IMR-90 (cell line): ENCODE measurements around the gene MPP1. TPM values are rescaled to one million over a fixed set of nuclear protein-coding genes. Genes with fewer than 3 reads are reported as not detected.

Experiments
- ATAC-seq: fragments of 200-7000 bp; cut with Tn5 transposase; 2 replicates; pipeline ENCODE4 v1.9.1; 2020; ENCODE audit warnings: low read depth, mild to moderate bottlenecking, moderate library complexity
- BruUV-seq: library from RNA; stranded (reverse); fragments of 400-500 nt; replicated peaks from 2 replicates; lab custom pipeline; 2021; lab: Mats Ljungman, UMichigan
- CTCF ChIA-PET: fragments of 300-600 bp; formaldehyde crosslinking; extraction: SDS; loops from one replicate; lab custom pipeline; 2021; ENCODE audit warnings: antibody characterized with exemption; lab: Yijun Ruan, JAX
- POLR2A ChIA-PET: fragments of 300-600 bp; sonication (Branson Sonifier 250); formaldehyde crosslinking; loops from one replicate; lab custom pipeline; 2022; ENCODE audit warnings: antibody characterized with exemption; ENCODE audit not compliant: unreplicated experiment; lab: Charles Lee
- DNase-seq: peaks from one replicate; pipeline ENCODE4 v3.0.0; 2013
- H2AFZ ChIP-seq: replicated peaks from 2 replicates; pipeline ENCODE3; 2013; ENCODE audit warnings: low read length, mild to moderate bottlenecking; ENCODE audit not compliant: poor library complexity
- H2AK5ac ChIP-seq: 2 replicates; pipeline ENCODE4 v1.6.1; 2013; ENCODE audit warnings: low read depth, low read length, inconsistent platforms
- H2AK9ac ChIP-seq: replicated peaks from 2 replicates; pipeline ENCODE3; 2013; ENCODE audit warnings: mild to moderate bottlenecking, low read depth, low read length, moderate library complexity; ENCODE audit not compliant: poor library complexity
- H2BK120ac ChIP-seq: 2 replicates; pipeline ENCODE4 v1.6.1; 2013; ENCODE audit warnings: low read depth, low read length, inconsistent platforms
- H2BK15ac ChIP-seq: 3 replicates; pipeline ENCODE4 v1.6.1; 2013; ENCODE audit warnings: low read depth, low read length, inconsistent platforms
- H2BK20ac ChIP-seq: 2 replicates; pipeline ENCODE4 v1.6.1; 2013; ENCODE audit warnings: low read depth, mild to moderate bottlenecking, inconsistent platforms, low read length, moderate library complexity
- H2BK5ac ChIP-seq: 2 replicates; pipeline ENCODE4 v1.6.1; 2013; ENCODE audit warnings: mild to moderate bottlenecking, low read depth, low read length, inconsistent platforms; ENCODE audit not compliant: poor library complexity, severe bottlenecking
- H3K14ac ChIP-seq: replicated peaks from 2 replicates; pipeline ENCODE4 v1.6.1; 2013; ENCODE audit warnings: low read depth, low read length, inconsistent platforms
- H3K18ac ChIP-seq: 2 replicates; pipeline ENCODE4 v1.6.1; 2013; ENCODE audit warnings: low read depth, low read length, control low read depth
- H3K23ac ChIP-seq: 2 replicates; pipeline ENCODE4 v1.6.1; 2013; ENCODE audit warnings: low read depth, low read length, inconsistent platforms
- H3K27ac ChIP-seq: 2 replicates; pipeline ENCODE4 v1.5.1; 2013; ENCODE audit warnings: mild to moderate bottlenecking, control low read depth, low read length; ENCODE audit not compliant: insufficient read depth
- H3K27me3 ChIP-seq: 2 replicates; pipeline ENCODE4 v1.6.1; 2013; ENCODE audit warnings: low read length; ENCODE audit not compliant: control insufficient read depth, insufficient read depth
- H3K36me3 ChIP-seq: 2 replicates; pipeline ENCODE4 v1.6.1; 2013; ENCODE audit warnings: low read length, mixed read lengths; ENCODE audit not compliant: control insufficient read depth, insufficient read depth
- H3K4ac ChIP-seq: 2 replicates; pipeline ENCODE4 v1.6.1; 2013; ENCODE audit warnings: low read depth, low read length, inconsistent platforms
- H3K4me1 ChIP-seq: 2 replicates; pipeline ENCODE4 v1.6.1; 2013; ENCODE audit warnings: low read length, mixed read lengths; ENCODE audit not compliant: control insufficient read depth, insufficient read depth
- H3K4me2 ChIP-seq: 2 replicates; pipeline ENCODE4 v1.6.1; 2013; ENCODE audit warnings: low read depth, mild to moderate bottlenecking, control low read depth, low read length, moderate library complexity
- H3K4me3 ChIP-seq: 2 replicates; pipeline ENCODE4 v1.5.1; 2013; ENCODE audit warnings: low read depth, mild to moderate bottlenecking, control low read depth, low read length, moderate library complexity; ENCODE audit not compliant: insufficient read depth
- H3K56ac ChIP-seq: 2 replicates; pipeline ENCODE4 v1.6.1; 2013; ENCODE audit warnings: low read length, inconsistent platforms; ENCODE audit not compliant: insufficient read depth; ENCODE audit errors: extremely low read depth
- H3K79me1 ChIP-seq, 2 experiments: 2 replicates each; pipeline ENCODE4 v1.6.1; 2013; ENCODE audit warnings: low read length in 2 of 2, inconsistent platforms in 1 of 2, low read depth in 1 of 2
- H3K9ac ChIP-seq: 2 replicates; pipeline ENCODE4 v1.6.1; 2013; ENCODE audit warnings: low read depth, low read length, control low read depth
- H3K9me1 ChIP-seq: 2 replicates; pipeline ENCODE4 v1.6.1; 2013; ENCODE audit warnings: low read length, inconsistent platforms; ENCODE audit not compliant: insufficient read depth
- H3K9me3 ChIP-seq: 2 replicates; pipeline ENCODE4 v1.6.1; 2013; ENCODE audit warnings: low read length; ENCODE audit not compliant: control insufficient read depth, insufficient read depth
- H4K20me1 ChIP-seq: 2 replicates; pipeline ENCODE4 v1.6.1; 2013; ENCODE audit warnings: low read length, inconsistent platforms; ENCODE audit not compliant: insufficient read depth
- H4K5ac ChIP-seq: 2 replicates; pipeline ENCODE4 v1.6.1; 2013; ENCODE audit warnings: mild to moderate bottlenecking, low read depth, low read length, control low read depth
- H4K8ac ChIP-seq, 2 experiments: 2 replicates each; pipeline ENCODE4 v1.6.1; 2013; ENCODE audit warnings: low read depth in 2 of 2, low read length in 2 of 2, control low read depth in 1 of 2, inconsistent platforms in 1 of 2
- H4K91ac ChIP-seq: 2 replicates; pipeline ENCODE4 v1.6.1; 2013; ENCODE audit warnings: low read depth, low read length, inconsistent platforms; ENCODE audit not compliant: insufficient read depth
- POLR2A ChIP-seq: IDR thresholded peaks from 2 replicates; pipeline ENCODE4 v1.6.1; 2012; ENCODE audit warnings: mild to moderate bottlenecking, low read depth, low read length
- WGBS, 2 experiments: methylation state at CpG; one replicate each; pipeline versions ENCODE4 v1.1.5 to v1.1.7; 2013; ENCODE audit warnings: missing lambda C conversion rate in 2 of 2; ENCODE audit not compliant: insufficient read length in 1 of 2; ENCODE audit errors: extremely low coverage in 2 of 2; 5-methylcytosine and 5-hydroxymethylcytosine counted together
- dilution Hi-C: fragments of 300-500 bp; cut with HindIII; formaldehyde crosslinking; loops from one replicate; pipeline ENCODE4 v1.14.3; 2018; ENCODE audit warnings: low sequenced_read_pairs; ENCODE audit not compliant: unreplicated experiment
- in situ Hi-C: fragments of 300-500 bp; cut with MboI; formaldehyde crosslinking; loops from 3 replicates; pipeline ENCODE4 v1.14.3; 2019; ENCODE audit warnings: low sequenced_read_pairs, inconsistent platforms, mixed read lengths
- intact Hi-C: fragments of 100-400 bp; cut with micrococcal nuclease; formaldehyde crosslinking; loops from 2 replicates; pipeline ENCODE4 v1.10.0; 2022
- polyA plus RNA-seq, 3 experiments: library from polyadenylated mRNA; depleted of rRNA; stranded (reverse); fragments of >200 nt; gene quantifications; 2 replicates each; pipeline ENCODE4 v1.2.3, GENCODE V29; 2012; ENCODE audit warnings: low replicate concordance in 1 of 3
- total RNA-seq: library from RNA; depleted of rRNA; stranded (reverse); fragments of >200 nt; gene quantifications from 2 replicates; pipeline ENCODE4 v1.2.3, GENCODE V29; 2012

The MPP1 gene
- total and polyA plus RNA-seq, 2 of the 4 experiments (the other 2 are of a cell fraction), result 35.2 to 43.0 TPM

- ChIA-PET POLR2A (interaction anchor here (0.6 kb wide), 1 partner anchor 230 kb away, joined by 4 read pairs; no protein-coding TSS in a partner anchor), CTCF (no interaction called here)
- H3K4me1 ChIP-seq, result peaks cover 3% of the 10 kb centered on the region; the same call in 1 of the 2 replicates
- WGBS, 2 experiments, result 68% methylated on average over 3 of the region's 15 CpGs; no CpG with 5 or more reads in 1 of the 2 experiments
- no peak overlapping the region for H4K91ac ChIP-seq
- H3K4ac ChIP-seq, result no peak overlapping the region
- no peak overlapping the region for H3K56ac ChIP-seq
- no peaks in the 10 kb centered on the region for H3K9me3 ChIP-seq
- no peak overlapping the region for H2AK5ac ChIP-seq
- H3K27me3 ChIP-seq, result no peaks in the 10 kb centered on the region
- no peak overlapping the region for H3K14ac ChIP-seq
- intact Hi-C loops, result no loop called here
- H3K36me3 ChIP-seq, result peaks cover 32% of the 10 kb centered on the region
- in situ Hi-C loops, result no loop called here
- no peak overlapping the region for H3K9ac ChIP-seq
- no peak overlapping the region for H4K5ac ChIP-seq
- no peak overlapping the region for H2BK20ac ChIP-seq
- H3K18ac ChIP-seq, result no peak overlapping the region
- no peak overlapping the region for H2BK5ac ChIP-seq
- H4K8ac ChIP-seq, result no peak overlapping the region
- H3K23ac ChIP-seq, result no peak overlapping the region
- no peak overlapping the region for H2AK9ac ChIP-seq
- H3K4me3 ChIP-seq, result no peak overlapping the region
- BruUV-seq, result no TSS peak
- DNase-seq (peak; percentile 45), ATAC-seq (peak; percentile 40)
- H4K20me1 ChIP-seq, result peaks cover 8% of the 10 kb centered on the region
- H2BK120ac ChIP-seq, result no peak overlapping the region
- H3K4me2 ChIP-seq, result no peak overlapping the region
- no peak overlapping the region for H3K27ac ChIP-seq
- H3K9me1 ChIP-seq, result no peaks in the 10 kb centered on the region
- H2AFZ ChIP-seq, result no peak overlapping the region
- no peak for TF ChIP-seq POLR2A
- H2BK15ac ChIP-seq, result no peak overlapping the region
- dilution Hi-C loops, result no loop called here
- peaks cover 3 to 6% of the 10 kb centered on the region in 2 experiments; a peak in 2 of 4 replicates for H3K79me1 ChIP-seq
Observed at GRCh38 chrX:154775419-154776349, 29.6 kb downstream of the MPP1 start.
